NB4 (cell line): ENCODE data around the gene CCDC136.
A peak's percentile ranks its signal among the peaks of the same experiment; 100 is the strongest.

ENCODE experiments used
- DNase-seq: peaks from one replicate; pipeline ENCODE4 v3.0.0; 2010; ENCODE audit warnings: low read depth
- H3K4me3 ChIP-seq: one replicate; pipeline ENCODE4 v1.5.1; 2011; ENCODE audit warnings: mild to moderate bottlenecking, low read depth, low read length, moderate library complexity
- CTCF ChIP-seq: IDR thresholded peaks from one replicate; pipeline ENCODE4 v1.5.1; 2012; ENCODE audit warnings: low read depth, low read length
- MAX ChIP-seq: IDR thresholded peaks from 2 replicates; pipeline ENCODE4 v1.6.1; 2011; ENCODE audit warnings: low read depth, low read length
- MYC ChIP-seq: IDR thresholded peaks from 2 replicates; pipeline ENCODE4 v1.6.1; 2011; ENCODE audit warnings: low read depth, low read length
- POLR2A ChIP-seq: IDR thresholded peaks from 2 replicates; pipeline ENCODE4 v1.6.1; 2011; ENCODE audit warnings: mild to moderate bottlenecking; ENCODE audit not compliant: insufficient read length; ENCODE audit errors: extremely low read depth

Gene CCDC136

GRCh38 chr7:128781126-128781525 lies 10.6 kb upstream of the CCDC136 start:
- TF ChIP-seq POLR2A (no peak), MAX (no peak), CTCF (no peak), MYC (no peak)
- DNase-seq: no peak
- no peak overlapping the region for H3K4me3 ChIP-seq

GRCh38 chr7:128781851-128782250 lies 9.9 kb upstream of the CCDC136 start:
- no peak for DNase-seq
- TF ChIP-seq CTCF: no peak
- TF ChIP-seq POLR2A: no peak
- no peak for TF ChIP-seq MAX
- TF ChIP-seq MYC: no peak
- no peak overlapping the region for H3K4me3 ChIP-seq

GRCh38 chr7:128783143-128783861 lies 8.5 kb upstream of the CCDC136 start:
- TF ChIP-seq CTCF: no peak
- no peak for TF ChIP-seq MAX
- no peak for TF ChIP-seq POLR2A
- no peak for TF ChIP-seq MYC
- DNase-seq: peak; percentile 76
- no peak overlapping the region for H3K4me3 ChIP-seq

GRCh38 chr7:128785738-128786137 lies 6.0 kb upstream of the CCDC136 start:
- DNase-seq: no peak
- no peak overlapping the region for H3K4me3 ChIP-seq
- no peak for TF ChIP-seq MAX

GRCh38 chr7:128788446-128789412 lies 3.0 kb upstream of the CCDC136 start:
- TF ChIP-seq MYC (no peak), MAX (no peak), POLR2A (no peak), CTCF (no peak)
- no peak for DNase-seq
- H3K4me3 ChIP-seq: no peak overlapping the region
